ENCODE measurements around the gene CDC5L. TPM values are rescaled to one million over a fixed set of nuclear protein-coding genes. Genes with fewer than 3 reads are reported as not detected.

CDC5L gene
- polyA plus RNA-seq, 1 of the 3 experiments (the other 2 are of a cell fraction), result 6.0 TPM

DNA sequence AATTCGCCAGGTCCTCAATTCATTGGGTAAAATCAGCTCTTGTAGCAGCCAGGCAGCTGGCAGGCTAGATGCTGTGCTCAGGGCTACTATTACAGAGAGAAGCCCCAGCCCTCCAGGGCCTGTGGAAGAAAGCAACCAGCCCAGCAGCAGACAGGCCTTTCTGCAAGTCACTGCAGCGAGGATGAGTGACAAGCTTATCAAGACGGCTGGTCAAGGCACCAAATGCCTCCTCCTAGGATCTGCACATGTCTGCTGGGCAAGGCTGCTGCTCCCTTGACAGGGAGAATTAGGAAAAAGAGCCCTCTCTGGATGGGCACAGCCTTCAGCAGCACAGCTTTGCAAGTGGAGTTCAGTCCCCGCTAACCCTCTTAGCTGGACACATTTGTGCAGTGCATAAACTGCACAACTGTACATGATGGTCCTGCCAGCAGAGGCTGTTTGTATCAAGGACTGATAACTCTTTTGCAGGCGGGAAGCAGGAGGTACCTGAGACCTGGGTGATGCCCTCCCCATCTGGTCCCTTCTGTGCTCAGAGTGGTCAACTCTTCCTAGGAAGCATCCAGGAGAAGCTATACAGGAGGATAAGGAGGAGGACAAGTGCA is 89.9 kb downstream of the CDC5L start:
- CTCF ChIA-PET, result interaction anchor here (1.1 to 12.6 kb wide), 8 partner anchors 9 to 1933 kb away, joined by 3 to 222 read pairs (median 19); no protein-coding TSS in a partner anchor
- Histone ChIP-seq H3K4me2 (no peak overlapping the region), H3K9me3 (no peaks in the 10 kb centered on the region), H3K9me2 (no peaks in the 10 kb centered on the region), H3F3A (replicated peaks; ENCODE audit: insufficient read depth) (no peaks in the 10 kb centered on the region), H3K4me1 (ENCODE audit: control insufficient read depth in 1 of 2, insufficient read depth in 2 of 2, low read depth in 1 of 2, low read length in 1 of 2) (peaks cover 4 to 6% of the 10 kb centered on the region in 2 experiments; a peak in 2 of 4 replicates), H3K79me2 (ENCODE audit: insufficient read depth) (no peaks in the 10 kb centered on the region), H3K27me3 (ENCODE audit: insufficient read depth) (no peaks in the 10 kb centered on the region), H3K4me3 (ENCODE audit: low read depth in 2 of 2, low read length in 1 of 2) (no peak overlapping the region), H2AFZ (ENCODE audit: low read depth) (no peak overlapping the region), H3K9ac (no peak overlapping the region), H3K27ac (ENCODE audit: low read depth in 2 of 2, low read length in 1 of 2) (no peak overlapping the region), H3K36me3 (replicated peaks in 1 of 2; ENCODE audit: control insufficient read depth in 1 of 2, insufficient read depth in 2 of 2, low read length in 1 of 2) (no peaks in the 10 kb centered on the region), H4K20me1 (ENCODE audit: insufficient read depth) (no peaks in the 10 kb centered on the region)
- POLR2A ChIA-PET, result interaction anchor here (1.3 kb wide), 1 partner anchor 900 kb away, joined by 3 read pairs; the partner anchor contains the start of gene SUPT3H
- no peak for DNase-seq
- TF ChIP-seq TCF12 (IDR thresholded peaks at IDR 0.05) (no peak), FOXM1 (IDR thresholded peaks at IDR 0.05; ENCODE audit: low read depth) (no peak), ELF1 (IDR thresholded peaks at IDR 0.05) (no peak), POLR2AphosphoS5 (IDR thresholded peaks at IDR 0.05; ENCODE audit: low read depth, low read length) (no peak)
- TF ChIP-seq, protein P1, sequence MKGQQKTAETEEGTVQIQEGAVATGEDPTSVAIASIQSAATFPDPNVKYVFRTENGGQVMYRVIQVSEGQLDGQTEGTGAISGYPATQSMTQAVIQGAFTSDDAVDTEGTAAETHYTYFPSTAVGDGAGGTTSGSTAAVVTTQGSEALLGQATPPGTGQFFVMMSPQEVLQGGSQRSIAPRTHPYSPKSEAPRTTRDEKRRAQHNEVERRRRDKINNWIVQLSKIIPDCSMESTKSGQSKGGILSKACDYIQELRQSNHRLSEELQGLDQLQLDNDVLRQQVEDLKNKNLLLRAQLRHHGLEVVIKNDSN (IDR thresholded peaks at IDR 0.05; ENCODE audit: borderline replicate concordance, low read depth), result no peak
- TF ChIP-seq, protein P2, sequence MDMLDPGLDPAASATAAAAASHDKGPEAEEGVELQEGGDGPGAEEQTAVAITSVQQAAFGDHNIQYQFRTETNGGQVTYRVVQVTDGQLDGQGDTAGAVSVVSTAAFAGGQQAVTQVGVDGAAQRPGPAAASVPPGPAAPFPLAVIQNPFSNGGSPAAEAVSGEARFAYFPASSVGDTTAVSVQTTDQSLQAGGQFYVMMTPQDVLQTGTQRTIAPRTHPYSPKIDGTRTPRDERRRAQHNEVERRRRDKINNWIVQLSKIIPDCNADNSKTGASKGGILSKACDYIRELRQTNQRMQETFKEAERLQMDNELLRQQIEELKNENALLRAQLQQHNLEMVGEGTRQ (IDR thresholded peaks at IDR 0.05; ENCODE audit: borderline replicate concordance, low read depth, low read length), result no peak
- 88% methylated on average over 3 of the region's 5 CpGs for WGBS (ENCODE audit: low lambda C conversion rate)

DNA sequence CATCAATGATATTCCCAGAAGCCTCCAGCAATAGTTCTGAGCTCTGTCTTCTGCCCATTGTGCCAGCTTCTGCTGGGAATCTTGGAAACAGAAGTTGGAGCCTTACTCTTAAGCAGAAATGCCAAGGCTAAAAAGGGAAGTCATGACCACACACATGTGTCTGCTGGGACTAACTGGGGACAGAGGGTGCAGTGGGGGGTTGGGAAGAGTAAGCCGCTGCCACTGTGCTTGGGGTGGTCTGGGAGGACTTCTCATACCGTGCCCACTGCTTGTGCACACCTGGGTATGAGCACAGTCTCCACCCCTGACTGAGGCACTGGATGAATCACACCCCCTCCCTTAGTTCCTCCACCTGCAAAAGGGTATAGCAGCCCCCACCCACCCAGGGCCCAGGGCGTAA is 90.7 kb downstream of the CDC5L start:
- no peak overlapping the region for H3K4me3 ChIP-seq (ENCODE audit: low read depth in 2 of 2, low read length in 1 of 2)
- peaks cover 4 to 6% of the 10 kb centered on the region in 2 experiments; a peak in 2 of 4 replicates for H3K4me1 ChIP-seq (ENCODE audit: control insufficient read depth in 1 of 2, insufficient read depth in 2 of 2, low read depth in 1 of 2, low read length in 1 of 2)
- no peaks in the 10 kb centered on the region for H3K27me3 ChIP-seq (ENCODE audit: insufficient read depth)
- no peaks in the 10 kb centered on the region for H3F3A ChIP-seq (replicated peaks; ENCODE audit: insufficient read depth)
- WGBS (ENCODE audit: low lambda C conversion rate), result 55% methylated on average over 2 of the region's 3 CpGs
- no peaks in the 10 kb centered on the region for H3K9me3 ChIP-seq
- no peaks in the 10 kb centered on the region for H4K20me1 ChIP-seq (ENCODE audit: insufficient read depth)
- DNase-seq, result no peak
- H3K79me2 ChIP-seq (ENCODE audit: insufficient read depth), result no peaks in the 10 kb centered on the region
- no peaks in the 10 kb centered on the region for H3K36me3 ChIP-seq (replicated peaks in 1 of 2; ENCODE audit: control insufficient read depth in 1 of 2, insufficient read depth in 2 of 2, low read length in 1 of 2)
- H3K27ac ChIP-seq (ENCODE audit: low read depth in 2 of 2, low read length in 1 of 2), result no peak overlapping the region
- ChIA-PET POLR2A (no interaction called here), CTCF (interaction anchor here (1.1 to 12.6 kb wide), 3 partner anchors 19 to 1453 kb away, joined by 3 to 222 read pairs (median 3); no protein-coding TSS in a partner anchor)
- no peak for TF ChIP-seq GABPA (IDR thresholded peaks at IDR 0.05; ENCODE audit: low read depth)
- no peak for TF ChIP-seq EZH2phosphoT487 (IDR thresholded peaks at IDR 0.05; ENCODE audit: borderline replicate concordance, low read depth)
- no peak for TF ChIP-seq SIN3A (IDR thresholded peaks at IDR 0.05; ENCODE audit: borderline replicate concordance, low read depth, low read length)
- no peak for TF ChIP-seq GATA2 (CRISPR knock-in tag; IDR thresholded peaks at IDR 0.05)
- TF ChIP-seq NFIC (IDR thresholded peaks at IDR 0.05; ENCODE audit: borderline replicate concordance), result no peak
- no peak for TF ChIP-seq MXI1 (IDR thresholded peaks at IDR 0.05; ENCODE audit: low read depth, low read length)
- TF ChIP-seq MEF2A (IDR thresholded peaks at IDR 0.05; ENCODE audit: borderline replicate concordance, low read depth), result no peak
- no peak for TF ChIP-seq FOXJ3 (CRISPR knock-in tag; IDR thresholded peaks at IDR 0.05)
- TF ChIP-seq RAD21 (IDR thresholded peaks at IDR 0.05; ENCODE audit: low read length), result no peak
- TF ChIP-seq, protein P1 (IDR thresholded peaks at IDR 0.05; ENCODE audit: borderline replicate concordance, low read depth), result no peak
- TF ChIP-seq, protein P2 (IDR thresholded peaks at IDR 0.05; ENCODE audit: borderline replicate concordance, low read depth, low read length), result no peak
- no peak for TF ChIP-seq NRF1 (IDR thresholded peaks at IDR 0.05; ENCODE audit: low read depth, low read length)
- TF ChIP-seq, protein P3, sequence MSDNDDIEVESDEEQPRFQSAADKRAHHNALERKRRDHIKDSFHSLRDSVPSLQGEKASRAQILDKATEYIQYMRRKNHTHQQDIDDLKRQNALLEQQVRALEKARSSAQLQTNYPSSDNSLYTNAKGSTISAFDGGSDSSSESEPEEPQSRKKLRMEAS (IDR thresholded peaks at IDR 0.05; ENCODE audit: low read depth), result no peak
- TF ChIP-seq, protein P4, sequence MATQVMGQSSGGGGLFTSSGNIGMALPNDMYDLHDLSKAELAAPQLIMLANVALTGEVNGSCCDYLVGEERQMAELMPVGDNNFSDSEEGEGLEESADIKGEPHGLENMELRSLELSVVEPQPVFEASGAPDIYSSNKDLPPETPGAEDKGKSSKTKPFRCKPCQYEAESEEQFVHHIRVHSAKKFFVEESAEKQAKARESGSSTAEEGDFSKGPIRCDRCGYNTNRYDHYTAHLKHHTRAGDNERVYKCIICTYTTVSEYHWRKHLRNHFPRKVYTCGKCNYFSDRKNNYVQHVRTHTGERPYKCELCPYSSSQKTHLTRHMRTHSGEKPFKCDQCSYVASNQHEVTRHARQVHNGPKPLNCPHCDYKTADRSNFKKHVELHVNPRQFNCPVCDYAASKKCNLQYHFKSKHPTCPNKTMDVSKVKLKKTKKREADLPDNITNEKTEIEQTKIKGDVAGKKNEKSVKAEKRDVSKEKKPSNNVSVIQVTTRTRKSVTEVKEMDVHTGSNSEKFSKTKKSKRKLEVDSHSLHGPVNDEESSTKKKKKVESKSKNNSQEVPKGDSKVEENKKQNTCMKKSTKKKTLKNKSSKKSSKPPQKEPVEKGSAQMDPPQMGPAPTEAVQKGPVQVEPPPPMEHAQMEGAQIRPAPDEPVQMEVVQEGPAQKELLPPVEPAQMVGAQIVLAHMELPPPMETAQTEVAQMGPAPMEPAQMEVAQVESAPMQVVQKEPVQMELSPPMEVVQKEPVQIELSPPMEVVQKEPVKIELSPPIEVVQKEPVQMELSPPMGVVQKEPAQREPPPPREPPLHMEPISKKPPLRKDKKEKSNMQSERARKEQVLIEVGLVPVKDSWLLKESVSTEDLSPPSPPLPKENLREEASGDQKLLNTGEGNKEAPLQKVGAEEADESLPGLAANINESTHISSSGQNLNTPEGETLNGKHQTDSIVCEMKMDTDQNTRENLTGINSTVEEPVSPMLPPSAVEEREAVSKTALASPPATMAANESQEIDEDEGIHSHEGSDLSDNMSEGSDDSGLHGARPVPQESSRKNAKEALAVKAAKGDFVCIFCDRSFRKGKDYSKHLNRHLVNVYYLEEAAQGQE (IDR thresholded peaks at IDR 0.05; ENCODE audit: low read depth, low read length), result no peak
- TF ChIP-seq TAF1 (IDR thresholded peaks at IDR 0.05; ENCODE audit: borderline replicate concordance, low read depth, low read length), result no peak
- no peaks in the 10 kb centered on the region for H3K9me2 ChIP-seq
- no peak overlapping the region for H3K4me2 ChIP-seq
- H3K9ac ChIP-seq, result no peak overlapping the region
- H2AFZ ChIP-seq (ENCODE audit: low read depth), result no peak overlapping the region

Measured in SK-N-SH (cell line).